Neural cell (in vitro differentiated cells): ENCODE measurements around the gene VCP. TPM values are rescaled to one million over a fixed set of nuclear protein-coding genes. Genes with fewer than 3 reads are reported as not detected.

Source experiments
- polyA plus RNA-seq: library from polyadenylated mRNA; depleted of rRNA; stranded (reverse); fragments of >200 nt; gene quantifications from 2 replicates; pipeline ENCODE4 v1.2.3, GENCODE V29; 2014
- small RNA-seq, 3 experiments: library from RNA; depleted of rRNA; stranded (forward); fragments of <200 nt; gene quantifications; one replicate each; pipeline ENCODE3, GENCODE V24; 2012

Gene VCP
- polyA plus RNA-seq, 1 donor from 2014 or later = 139 TPM

Small RNAs within 50 kb of the gene (small RNA-seq; reads per million reads assigned to genes)
- 0 reads per million in 3 experiments for gene RN7SL338P

Other genes with a start within 250 kb of the VCP start
- gene PHF24, start 114.3 kb downstream of the VCP start, polyA plus RNA-seq = 1.8 and 2.4 TPM in 2 replicates
- gene DNAJB5, start 82.9 kb downstream of the VCP start, polyA plus RNA-seq = 90.2 and 99.1 TPM in 2 replicates
- 56.0 and 70.8 TPM in 2 replicates for gene FANCG, start 7.3 kb upstream of the VCP start, polyA plus RNA-seq
- gene PIGO, start 24.0 kb upstream of the VCP start, polyA plus RNA-seq = 7.9 and 8.5 TPM in 2 replicates
- 98.3 and 98.5 TPM in 2 replicates for gene STOML2, start 30.5 kb upstream of the VCP start, polyA plus RNA-seq
- gene ATOSB, start 43.2 kb upstream of the VCP start, polyA plus RNA-seq = 28.9 and 34.1 TPM in 2 replicates
- gene UNC13B, start 89.4 kb upstream of the VCP start, polyA plus RNA-seq = 37.2 and 42.6 TPM in 2 replicates